ENCODE results near the gene NRIP1.

NRIP1 gene

GRCh38 chr21:14975136-14975919, 89.5 kb downstream of the NRIP1 start:
- TF ChIP-seq ZNF274 (IDR thresholded peaks at IDR 0.05; ENCODE audit: low read depth, low read length) = no peak
- H3K4me3 ChIP-seq (ENCODE audit: low read length) = no peak overlapping the region

GRCh38 chr21:14972678-14973077, 92.1 kb downstream of the NRIP1 start:
- TF ChIP-seq ZNF274 (IDR thresholded peaks at IDR 0.05; ENCODE audit: low read depth, low read length) = no peak
- H3K4me3 ChIP-seq (ENCODE audit: low read length) = no peak overlapping the region

- H3K4me3 ChIP-seq (ENCODE audit: low read length) = no peak overlapping the region
These were observed 96.0 kb downstream of the NRIP1 start for GRCh38 chr21:14968821-14969220.

GRCh38 chr21:14968029-14968428, 96.8 kb downstream of the NRIP1 start:
- H3K4me3 ChIP-seq (ENCODE audit: low read length) = no peak overlapping the region
- no peak for TF ChIP-seq ZNF274 (IDR thresholded peaks at IDR 0.05; ENCODE audit: low read depth, low read length)

More at GRCh38 chr21:14968821-14969220, 96.0 kb downstream of the NRIP1 start:
- no peak for TF ChIP-seq ZNF274 (IDR thresholded peaks at IDR 0.05; ENCODE audit: low read depth, low read length)

GRCh38 chr21:14964621-14965020, 100.2 kb downstream of the NRIP1 start:
- H3K4me3 ChIP-seq (ENCODE audit: low read length) = no peak overlapping the region
- no peak for TF ChIP-seq ZNF274 (IDR thresholded peaks at IDR 0.05; ENCODE audit: low read depth, low read length)

- no peak overlapping the region for H3K4me3 ChIP-seq (ENCODE audit: low read length)
- TF ChIP-seq ZNF274 (IDR thresholded peaks at IDR 0.05; ENCODE audit: low read depth, low read length) = no peak
These were observed 102.6 kb downstream of the NRIP1 start for GRCh38 chr21:14962217-14962616.

- TF ChIP-seq ZNF274 (IDR thresholded peaks at IDR 0.05; ENCODE audit: low read depth, low read length) = no peak
- H3K4me3 ChIP-seq (ENCODE audit: low read length) = no peak overlapping the region
These were observed 103.3 kb downstream of the NRIP1 start for GRCh38 chr21:14961502-14961901.

GRCh38 chr21:14959343-14959742, 105.5 kb downstream of the NRIP1 start:
- no peak overlapping the region for H3K4me3 ChIP-seq (ENCODE audit: low read length)
- TF ChIP-seq ZNF274 (IDR thresholded peaks at IDR 0.05; ENCODE audit: low read depth, low read length) = no peak

- no peak overlapping the region for H3K4me3 ChIP-seq (ENCODE audit: low read length)
- no peak for TF ChIP-seq ZNF274 (IDR thresholded peaks at IDR 0.05; ENCODE audit: low read depth, low read length)
These were observed 107.0 kb downstream of the NRIP1 start for GRCh38 chr21:14957836-14958235.

GRCh38 chr21:14956807-14957206, 108.0 kb downstream of the NRIP1 start:
- TF ChIP-seq ZNF274 (IDR thresholded peaks at IDR 0.05; ENCODE audit: low read depth, low read length) = no peak
- H3K4me3 ChIP-seq (ENCODE audit: low read length) = no peak overlapping the region

GRCh38 chr21:14955936-14956520, 108.8 kb downstream of the NRIP1 start:
- TF ChIP-seq ZNF274 (IDR thresholded peaks at IDR 0.05; ENCODE audit: low read depth, low read length) = no peak

GRCh38 chr21:14952916-14953315, 111.9 kb downstream of the NRIP1 start:
- H3K4me3 ChIP-seq (ENCODE audit: low read length) = no peak overlapping the region
- no peak for TF ChIP-seq ZNF274 (IDR thresholded peaks at IDR 0.05; ENCODE audit: low read depth, low read length)

More at GRCh38 chr21:14955936-14956520, 108.8 kb downstream of the NRIP1 start:
- H3K4me3 ChIP-seq (ENCODE audit: low read length) = no peak overlapping the region

- no peak overlapping the region for H3K4me3 ChIP-seq (ENCODE audit: low read length)
- TF ChIP-seq ZNF274 (IDR thresholded peaks at IDR 0.05; ENCODE audit: low read depth, low read length) = no peak
These were observed 115.2 kb downstream of the NRIP1 start for GRCh38 chr21:14949603-14950002.

GRCh38 chr21:14947613-14948160, 117.1 kb downstream of the NRIP1 start:
- H3K4me3 ChIP-seq (ENCODE audit: low read length) = no peak overlapping the region
- TF ChIP-seq ZNF274 (IDR thresholded peaks at IDR 0.05; ENCODE audit: low read depth, low read length) = no peak

GRCh38 chr21:14945176-14945575, 119.6 kb downstream of the NRIP1 start:
- no peak for TF ChIP-seq ZNF274 (IDR thresholded peaks at IDR 0.05; ENCODE audit: low read depth, low read length)
- H3K4me3 ChIP-seq (ENCODE audit: low read length) = no peak overlapping the region
